Stimulated activated CD4-positive, alpha-beta T cell treated with anti-CD3 and anti-CD28 coated beads, Interleukin-2, amount 100 ng/mL, for 24 hours (primary cell): ENCODE results near the gene LRMDA.
"Not testable (repeated sequence)": the region's sequence is repeated elsewhere in the genome, so short reads cannot be mapped to it uniquely, and the experiment has no call there.

ENCODE experiments used
- DNase-seq, 2 donors: peaks; one replicate each; pipeline ENCODE4 v3.0.0-alpha.2; 2020

The LRMDA gene

GRCh38 chr10:76492678-76493472 is 1061.5 kb downstream of the LRMDA start:
- DNase-seq = no peak

- no peak for DNase-seq
Measured at GRCh38 chr10:76497666-76498065, 1066.2 kb downstream of the LRMDA start.

- DNase-seq = no peak
Measured at GRCh38 chr10:76504823-76505222, 1073.4 kb downstream of the LRMDA start.

- DNase-seq = no peak
Measured at GRCh38 chr10:76509446-76509845, 1078.0 kb downstream of the LRMDA start.

- no peak for DNase-seq
Measured at GRCh38 chr10:76514321-76514720, 1082.9 kb downstream of the LRMDA start.

- DNase-seq = no peak
Measured at GRCh38 chr10:76514869-76515268, 1083.4 kb downstream of the LRMDA start.

GRCh38 chr10:76522547-76522946 is 1091.1 kb downstream of the LRMDA start:
- no peak for DNase-seq

GRCh38 chr10:76523246-76523645 is 1091.8 kb downstream of the LRMDA start:
- DNase-seq = no peak

- no peak for DNase-seq
Measured at GRCh38 chr10:76523791-76524351, 1092.4 kb downstream of the LRMDA start.

- DNase-seq = not testable (repeated sequence)
Measured at GRCh38 chr10:76526833-76527232, 1095.4 kb downstream of the LRMDA start.

- DNase-seq = no peak
Measured at GRCh38 chr10:76540331-76540730, 1108.9 kb downstream of the LRMDA start.

- DNase-seq = no peak
Measured at GRCh38 chr10:76540786-76541185, 1109.4 kb downstream of the LRMDA start.

GRCh38 chr10:76541852-76542251 is 1110.4 kb downstream of the LRMDA start:
- DNase-seq = no peak

- no peak for DNase-seq
Measured at GRCh38 chr10:76542307-76542930, 1111.0 kb downstream of the LRMDA start.

- DNase-seq = no peak
Measured at GRCh38 chr10:76543655-76544054, 1112.2 kb downstream of the LRMDA start.

GRCh38 chr10:76544789-76545188 is 1113.4 kb downstream of the LRMDA start:
- DNase-seq = no peak

- no peak for DNase-seq
Measured at GRCh38 chr10:76546411-76546810, 1115.0 kb downstream of the LRMDA start.

GRCh38 chr10:76547352-76547972 is 1116.0 kb downstream of the LRMDA start:
- peak; percentile 51 to 65 for DNase-seq

GRCh38 chr10:76548716-76549115 is 1117.3 kb downstream of the LRMDA start:
- no peak for DNase-seq

- no peak for DNase-seq
Measured at GRCh38 chr10:76549171-76549570, 1117.7 kb downstream of the LRMDA start.

GRCh38 chr10:76550806-76551205 is 1119.4 kb downstream of the LRMDA start:
- DNase-seq = no peak

GRCh38 chr10:76552091-76552873 is 1120.9 kb downstream of the LRMDA start:
- DNase-seq = no peak
